NT2/D1 (cell line): ENCODE data around the gene TKT.
"Not testable (repeated sequence)": the region's sequence is repeated elsewhere in the genome, so short reads cannot be mapped to it uniquely, and the experiment has no call there.

Experiments
- SUZ12 ChIP-seq: IDR thresholded peaks from 2 replicates; pipeline ENCODE4 v1.6.1; 2011; ENCODE audit not compliant: insufficient read length, insufficient read depth; ENCODE audit errors: extremely low read depth
- YY1 ChIP-seq: IDR thresholded peaks from 2 replicates; pipeline ENCODE4 v1.6.1; 2011; ENCODE audit not compliant: insufficient read length, insufficient read depth

GRCh38 chr3:53252947-53253322 lies 2.9 kb downstream of the TKT start:
- TF ChIP-seq SUZ12, YY1: not testable (repeated sequence)
